ACC112 (cell line): ENCODE results near the gene POLR1A.

ENCODE experiments used
- H2AFZ ChIP-seq: fragments of 200-600 bp; sonication (generic); one replicate; pipeline ENCODE4 v1.6.0; 2017; ENCODE audit warnings: antibody characterized with exemption, low read length; ENCODE audit not compliant: unreplicated experiment
- H3K27ac ChIP-seq: fragments of 200-600 bp; sonication (generic); 2 replicates; pipeline ENCODE4 v1.5.1; 2014; ENCODE audit warnings: low read depth, mild to moderate bottlenecking, antibody characterized with exemption, low read length, moderate library complexity
- H3K27me3 ChIP-seq: fragments of 200-600 bp; sonication (generic); 2 replicates; pipeline ENCODE4 v1.6.1; 2014; ENCODE audit warnings: mild to moderate bottlenecking, antibody characterized with exemption, low read length, moderate library complexity, mixed read lengths; ENCODE audit not compliant: insufficient read depth
- H3K36me3 ChIP-seq: fragments of 200-600 bp; sonication (generic); 2 replicates; pipeline ENCODE4 v1.6.1; 2016; ENCODE audit warnings: mild to moderate bottlenecking, antibody characterized with exemption, low read length, moderate library complexity, mixed read lengths; ENCODE audit not compliant: insufficient read depth
- H3K4me1 ChIP-seq: fragments of 200-600 bp; sonication (generic); one replicate; pipeline ENCODE4 v1.6.1; 2016; ENCODE audit warnings: low read length, mixed read lengths; ENCODE audit not compliant: insufficient read depth, unreplicated experiment, control insufficient read depth
- H3K4me3 ChIP-seq: fragments of 200-600 bp; sonication (generic); 2 replicates; pipeline ENCODE4 v1.5.1; 2014; ENCODE audit warnings: mild to moderate bottlenecking, low read depth, low read length
- H3K79me2 ChIP-seq: fragments of 200-600 bp; sonication (generic); one replicate; pipeline ENCODE4 v1.6.0; 2016; ENCODE audit warnings: low read length; ENCODE audit not compliant: control insufficient read depth, unreplicated experiment, insufficient read depth

POLR1A gene

DNA sequence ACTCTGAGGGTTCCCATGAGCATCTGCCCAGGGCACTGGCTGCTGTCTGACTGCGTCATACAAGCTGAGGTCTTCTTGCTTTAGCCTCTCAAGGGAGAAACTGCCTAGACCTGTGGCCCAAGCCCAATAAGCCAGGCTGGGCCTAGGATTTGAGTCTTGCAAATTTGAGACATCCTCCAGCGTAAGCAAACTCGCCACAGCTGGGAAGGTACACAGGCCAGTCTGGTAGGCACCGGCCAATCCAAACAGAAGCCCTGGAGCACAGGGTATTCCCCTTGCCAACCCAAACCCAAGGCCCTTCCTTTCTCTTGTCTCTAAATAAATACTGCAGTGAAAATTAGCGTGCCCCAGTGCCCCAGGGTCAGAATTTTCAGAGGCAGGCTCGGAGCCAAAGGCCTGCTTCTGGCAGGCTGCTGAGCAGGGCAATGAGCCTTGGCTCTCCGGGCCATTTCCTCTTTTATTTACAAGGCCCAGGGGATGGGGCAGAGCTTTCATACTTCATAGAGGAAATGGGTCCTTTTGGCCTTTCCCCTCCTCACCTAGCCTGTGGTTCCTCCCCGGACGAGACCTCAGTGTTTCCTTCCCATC is 33.3 kb downstream of the POLR1A start:
- H3K79me2 ChIP-seq, result no peaks in the 10 kb centered on the region
- no peaks in the 10 kb centered on the region for H3K27me3 ChIP-seq
- no peak overlapping the region for H2AFZ ChIP-seq
- H3K4me1 ChIP-seq, result peaks cover 24% of the 10 kb centered on the region
- H3K27ac ChIP-seq, result peak overlapping the region; percentile 93
- H3K4me3 ChIP-seq, result no peak overlapping the region
- H3K36me3 ChIP-seq, result peaks cover 40% of the 10 kb centered on the region

DNA sequence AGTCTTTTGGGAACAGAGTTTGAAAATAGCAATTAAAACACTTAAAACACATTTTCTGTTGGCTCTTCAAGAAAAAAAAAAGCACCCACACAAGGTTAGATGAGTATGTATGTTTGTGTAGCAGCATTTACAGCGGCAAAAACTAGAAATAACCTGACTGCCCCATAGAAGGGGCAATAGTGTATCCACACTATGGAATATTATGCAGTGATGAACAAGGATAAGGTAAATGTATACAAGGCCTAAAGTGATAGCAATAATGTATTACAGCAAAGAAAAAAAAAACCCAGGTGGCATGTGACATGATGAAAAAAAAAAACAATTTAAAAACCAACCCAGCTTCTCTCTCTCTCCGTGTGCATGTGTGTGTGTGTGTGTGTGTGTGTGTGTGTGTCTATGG is 34.8 kb downstream of the POLR1A start:
- H2AFZ ChIP-seq, result no peak overlapping the region
- no peak overlapping the region for H3K4me3 ChIP-seq
- H3K36me3 ChIP-seq, result peaks cover 53% of the 10 kb centered on the region
- H3K27me3 ChIP-seq, result no peaks in the 10 kb centered on the region
- peaks cover 24% of the 10 kb centered on the region for H3K4me1 ChIP-seq
- H3K27ac ChIP-seq, result no peak overlapping the region
- H3K79me2 ChIP-seq, result no peaks in the 10 kb centered on the region

DNA sequence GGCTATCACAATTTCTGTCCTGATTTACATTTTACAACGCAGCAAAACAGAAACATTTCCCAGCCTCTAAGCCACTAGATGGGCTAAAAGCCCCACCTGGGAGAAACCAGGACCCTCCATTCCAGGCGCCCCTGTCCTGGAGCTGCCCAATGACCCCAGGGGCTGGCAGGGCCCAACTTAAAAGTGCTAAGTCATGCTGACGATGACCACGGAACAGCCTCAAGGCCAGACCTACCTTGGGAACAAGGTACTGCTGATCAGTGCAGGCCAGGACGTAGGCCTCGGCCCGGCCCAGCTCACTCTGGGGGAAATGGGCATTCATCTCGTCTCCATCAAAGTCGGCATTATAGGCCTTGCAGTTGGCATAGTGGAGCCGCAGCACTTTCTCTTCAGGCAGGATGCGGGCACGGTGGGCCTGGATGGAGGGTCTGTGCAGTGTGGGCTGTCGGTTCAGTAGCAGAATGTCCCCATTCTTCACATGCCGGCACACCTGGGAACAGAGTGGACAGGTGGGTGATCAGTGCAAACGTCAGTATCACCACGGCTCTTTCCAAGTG is 35.8 kb downstream of the POLR1A start:
- H3K4me1 ChIP-seq, result peaks cover 24% of the 10 kb centered on the region
- peaks cover 63% of the 10 kb centered on the region for H3K36me3 ChIP-seq
- no peak overlapping the region for H3K27ac ChIP-seq

DNA sequence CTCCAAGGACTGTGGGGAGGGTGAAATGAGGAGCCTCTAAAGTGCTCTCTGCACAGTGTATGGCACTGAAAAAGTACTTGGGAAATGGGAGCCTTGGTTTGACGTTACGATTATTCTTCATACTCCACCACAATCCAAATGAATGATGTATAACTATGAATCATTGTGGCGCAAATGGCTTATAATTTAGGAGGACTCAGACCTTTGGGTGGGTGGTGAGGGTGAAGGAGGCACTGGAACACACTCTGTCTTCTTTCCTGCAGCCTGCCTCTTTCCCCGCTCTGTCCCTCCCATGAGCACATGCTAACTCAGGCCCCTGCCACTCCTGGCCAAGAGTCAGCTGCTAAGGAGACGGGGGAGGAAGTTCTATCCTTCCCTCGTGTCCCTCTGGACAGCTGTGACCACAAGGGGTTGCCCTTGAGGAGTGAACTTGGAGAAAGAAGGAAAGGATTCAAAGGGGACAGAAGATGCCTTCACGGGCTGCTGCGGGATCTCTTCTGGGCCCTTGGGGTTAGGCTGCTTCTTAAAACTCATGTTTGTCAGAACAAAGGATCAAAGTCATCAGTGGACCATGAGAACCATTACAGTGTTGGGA is 36.5 kb downstream of the POLR1A start:
- Histone ChIP-seq H3K4me3 (no peak overlapping the region), H3K4me1 (peaks cover 29% of the 10 kb centered on the region), H2AFZ (no peak overlapping the region), H3K27me3 (no peaks in the 10 kb centered on the region), H3K36me3 (peaks cover 67% of the 10 kb centered on the region), H3K27ac (no peak overlapping the region), H3K79me2 (no peaks in the 10 kb centered on the region)

More for the DNA sequence above, 35.8 kb downstream of the POLR1A start:
- Histone ChIP-seq H3K79me2 (no peaks in the 10 kb centered on the region), H3K4me3 (no peak overlapping the region), H3K27me3 (no peaks in the 10 kb centered on the region), H2AFZ (no peak overlapping the region)

DNA sequence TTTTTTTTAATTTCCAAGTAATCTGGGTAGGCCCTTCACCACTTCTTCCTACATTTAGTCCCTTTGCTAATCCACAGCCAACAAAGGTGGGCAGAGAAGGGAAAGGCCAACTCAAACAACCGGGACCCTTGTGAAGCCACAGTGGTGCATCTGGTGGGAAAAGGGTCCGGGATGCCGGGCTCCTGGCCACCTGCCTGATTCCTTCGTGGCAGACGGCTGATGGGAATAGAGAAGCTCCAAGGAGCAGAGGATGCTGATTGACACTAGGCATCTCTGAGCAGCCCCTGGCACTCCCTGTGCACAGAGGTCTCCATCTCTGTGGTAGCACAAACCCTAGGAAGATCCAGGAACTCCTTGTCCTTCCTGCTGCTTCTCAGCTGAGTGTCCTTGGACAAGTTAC is 37.0 kb downstream of the POLR1A start:
- Histone ChIP-seq H3K27ac (no peak overlapping the region), H2AFZ (no peak overlapping the region), H3K27me3 (no peaks in the 10 kb centered on the region), H3K4me3 (no peak overlapping the region), H3K79me2 (no peaks in the 10 kb centered on the region), H3K4me1 (peaks cover 30% of the 10 kb centered on the region), H3K36me3 (peaks cover 67% of the 10 kb centered on the region)

DNA sequence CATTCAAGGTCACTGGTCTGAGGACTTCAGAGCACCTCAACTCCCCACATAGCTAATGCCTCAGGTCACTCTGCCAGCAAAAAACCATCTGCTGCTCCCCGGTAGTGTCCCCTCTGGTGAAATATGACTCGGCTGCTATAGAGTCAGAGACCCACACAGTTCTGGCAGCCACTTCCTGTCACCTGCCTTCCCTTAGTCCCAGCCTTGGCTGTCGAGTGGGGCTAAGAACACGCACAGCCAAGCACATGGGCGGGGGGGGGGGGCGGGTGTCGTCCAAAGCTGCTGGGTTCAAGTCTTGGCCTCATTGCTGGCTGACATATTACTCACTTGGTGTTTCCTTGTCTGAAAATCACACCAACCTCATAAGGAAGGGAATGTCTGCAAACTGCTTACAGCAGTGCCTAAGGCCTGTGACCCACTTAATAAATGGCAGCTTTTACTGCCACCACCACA is 37.5 kb downstream of the POLR1A start:
- H3K4me1 ChIP-seq, result peaks cover 29% of the 10 kb centered on the region
- H3K27ac ChIP-seq, result no peak overlapping the region
- no peak overlapping the region for H3K4me3 ChIP-seq
- H3K36me3 ChIP-seq, result peaks cover 70% of the 10 kb centered on the region
- H3K79me2 ChIP-seq, result no peaks in the 10 kb centered on the region
- H3K27me3 ChIP-seq, result no peaks in the 10 kb centered on the region
- no peak overlapping the region for H2AFZ ChIP-seq

DNA sequence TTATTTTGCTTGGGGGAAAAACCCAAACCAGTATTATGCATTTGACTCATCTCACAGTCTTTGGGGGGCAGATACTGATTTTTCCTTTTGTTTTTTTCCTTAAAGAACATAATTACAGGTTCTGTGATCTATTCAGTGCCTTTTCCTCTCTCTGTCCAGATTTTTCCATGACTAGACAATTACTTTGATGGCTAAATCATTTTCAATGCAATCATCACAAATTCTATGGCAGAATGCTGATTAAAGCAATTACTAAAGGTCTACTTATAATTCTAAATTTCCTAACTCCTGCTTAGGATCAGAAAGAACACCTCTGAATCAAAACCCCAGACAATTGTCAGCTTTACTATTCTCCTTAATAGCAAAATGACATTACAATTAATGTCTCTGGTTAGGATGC is 38.8 kb downstream of the POLR1A start:
- Histone ChIP-seq H2AFZ (no peak overlapping the region), H3K27me3 (no peaks in the 10 kb centered on the region), H3K27ac (no peak overlapping the region), H3K4me1 (peaks cover 26% of the 10 kb centered on the region), H3K79me2 (no peaks in the 10 kb centered on the region), H3K36me3 (peaks cover 76% of the 10 kb centered on the region), H3K4me3 (no peak overlapping the region)

DNA sequence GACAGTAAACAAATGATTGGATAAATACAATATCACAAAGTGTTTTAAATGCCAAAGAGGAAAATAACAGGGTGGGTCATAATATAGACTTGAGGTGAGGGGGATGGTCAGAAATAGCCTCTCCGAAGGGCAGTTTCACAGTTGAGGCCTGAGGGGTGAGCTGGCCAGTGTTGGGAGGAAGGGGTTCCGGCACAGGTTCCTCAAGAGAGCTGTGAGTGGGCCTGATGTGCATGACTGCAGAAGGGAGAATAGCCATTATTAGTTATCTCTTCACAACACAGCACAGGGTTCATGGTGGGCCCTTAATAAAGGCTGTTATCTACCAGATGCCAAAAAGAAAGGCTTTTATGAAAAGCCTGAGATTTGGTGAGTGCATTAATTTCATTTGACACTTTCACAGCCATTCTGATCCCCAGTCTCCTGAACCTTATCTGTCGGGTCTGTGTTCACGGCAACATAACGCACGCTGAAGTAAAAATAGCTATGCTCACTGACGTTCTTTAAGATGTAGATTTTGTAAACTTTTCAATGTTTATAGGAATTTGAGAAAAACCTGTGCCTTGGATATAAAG is 39.6 kb downstream of the POLR1A start:
- Histone ChIP-seq H2AFZ (no peak overlapping the region), H3K27ac (no peak overlapping the region), H3K79me2 (no peaks in the 10 kb centered on the region), H3K36me3 (peaks cover 80% of the 10 kb centered on the region), H3K27me3 (no peaks in the 10 kb centered on the region), H3K4me1 (peaks cover 29% of the 10 kb centered on the region), H3K4me3 (no peak overlapping the region)

DNA sequence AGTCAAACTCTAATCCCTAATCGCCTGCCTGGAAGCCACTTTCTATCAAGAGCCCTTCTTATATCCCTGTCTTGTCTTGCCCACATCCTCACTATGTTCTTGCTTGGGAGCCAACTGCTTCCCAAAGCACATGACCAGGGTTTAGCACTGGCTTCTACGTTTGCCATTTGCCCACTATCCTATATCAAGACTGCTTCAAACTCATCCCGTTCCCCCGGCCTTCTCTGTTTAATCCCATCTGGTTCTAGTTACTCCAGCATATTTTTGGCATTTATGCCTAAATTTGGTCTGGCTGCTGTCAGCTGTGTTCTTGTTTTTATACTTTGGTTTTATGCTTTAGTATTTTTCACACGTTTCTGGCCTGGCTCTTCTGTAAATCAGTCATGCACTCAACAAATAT is 40.2 kb downstream of the POLR1A start:
- H3K4me3 ChIP-seq, result no peak overlapping the region
- no peaks in the 10 kb centered on the region for H3K27me3 ChIP-seq
- no peak overlapping the region for H3K27ac ChIP-seq
- H3K36me3 ChIP-seq, result peaks cover 80% of the 10 kb centered on the region
- H3K4me1 ChIP-seq, result peaks cover 29% of the 10 kb centered on the region
- H3K79me2 ChIP-seq, result no peaks in the 10 kb centered on the region
- no peak overlapping the region for H2AFZ ChIP-seq

DNA sequence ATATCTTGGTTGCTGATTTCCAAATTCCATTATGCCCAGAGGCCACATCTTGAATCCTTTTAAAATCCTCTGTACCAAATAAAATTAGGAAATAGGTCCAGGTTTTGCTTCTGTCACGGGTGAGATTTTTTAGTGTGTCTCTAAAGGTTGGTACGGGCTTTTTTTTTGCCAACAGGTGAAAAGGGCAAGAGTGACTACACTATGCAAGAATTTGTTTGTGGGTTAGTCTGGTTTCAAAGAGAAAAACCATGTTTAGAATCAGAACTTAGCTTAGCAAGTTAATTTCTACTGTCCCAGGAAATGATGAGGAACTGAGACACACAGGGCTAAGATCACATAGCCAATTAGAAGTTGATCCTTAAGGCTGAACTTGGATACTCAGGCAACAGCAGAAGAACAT is 41.7 kb downstream of the POLR1A start:
- H3K27me3 ChIP-seq, result no peaks in the 10 kb centered on the region
- H3K79me2 ChIP-seq, result no peaks in the 10 kb centered on the region
- no peak overlapping the region; the same call in 1 of the 2 replicates for H3K4me3 ChIP-seq
- peaks cover 72% of the 10 kb centered on the region for H3K36me3 ChIP-seq
- peaks cover 28% of the 10 kb centered on the region for H3K4me1 ChIP-seq
- no peak overlapping the region for H2AFZ ChIP-seq
- peak overlapping the region; percentile 74 for H3K27ac ChIP-seq

DNA sequence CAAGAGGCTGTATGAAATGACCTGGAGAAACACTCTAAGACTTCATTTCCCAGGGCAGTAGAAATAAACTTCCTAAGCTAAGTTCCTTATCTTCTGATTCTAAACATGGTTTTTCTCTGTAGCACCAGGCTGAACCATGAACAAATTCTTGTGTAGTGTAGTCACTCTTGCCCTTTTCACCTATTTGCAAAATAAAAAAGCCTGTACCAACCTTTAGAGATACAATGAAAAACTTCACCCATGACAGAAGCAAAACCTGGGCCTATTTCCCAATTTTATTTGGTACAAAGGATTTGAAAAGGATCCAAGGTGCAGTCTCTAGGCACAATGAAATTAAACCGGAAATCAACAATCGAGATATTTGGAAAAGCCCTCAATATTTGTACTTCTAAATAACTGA is 43.6 kb downstream of the POLR1A start:
- Histone ChIP-seq H3K4me1 (peaks cover 28% of the 10 kb centered on the region), H3K4me3 (no peak overlapping the region), H3K27me3 (no peaks in the 10 kb centered on the region), H3K36me3 (peaks cover 59% of the 10 kb centered on the region), H3K79me2 (no peaks in the 10 kb centered on the region), H2AFZ (no peak overlapping the region), H3K27ac (peak overlapping the region; percentile 81)
